GM19395 (cell line): ENCODE measurements around the gene PSMB5.
A peak's percentile ranks its signal among the peaks of the same experiment; 100 is the strongest.

Experiments
- ATAC-seq: cut with Tn5 transposase; IDR thresholded peaks from one replicate; pipeline ENCODE4 v1.9.1; 2021; ENCODE audit warnings: mild to moderate bottlenecking, moderate library complexity; ENCODE audit not compliant: unreplicated experiment

The PSMB5 gene

DNA sequence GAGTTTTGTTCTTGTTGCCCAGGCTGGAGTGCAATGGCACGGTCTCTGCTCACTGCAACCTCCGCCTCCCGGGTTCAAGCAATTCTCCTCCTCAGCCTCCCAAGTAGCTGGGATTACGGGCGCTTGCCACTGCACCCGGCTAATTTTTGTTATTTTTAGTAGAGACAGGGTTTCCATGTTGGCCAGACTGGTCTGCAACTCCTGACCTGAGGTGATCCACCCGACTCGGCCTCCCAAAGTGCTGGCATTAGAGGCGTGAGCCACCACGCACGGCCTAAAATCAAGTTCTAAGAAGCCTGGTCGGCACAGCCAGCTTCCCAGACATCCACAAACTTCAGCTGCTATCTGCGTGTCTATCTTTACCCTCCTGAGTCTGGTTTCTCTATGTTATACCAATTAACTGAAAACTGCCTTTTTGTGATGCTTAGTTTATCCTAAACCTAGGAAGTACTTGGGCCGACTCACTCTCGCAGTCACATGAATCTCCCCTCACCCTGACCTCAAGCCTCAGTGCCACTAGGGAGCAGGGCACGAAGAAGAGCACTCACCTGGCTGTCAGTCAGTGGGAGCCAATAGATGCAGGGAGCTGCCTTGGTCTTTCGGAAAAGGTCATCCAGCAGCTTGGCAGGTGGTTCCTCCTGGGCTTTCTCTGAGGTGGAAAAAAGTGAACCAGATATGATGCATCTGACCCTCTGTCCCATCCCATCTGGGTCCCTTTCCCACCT is 26.0 kb upstream of the PSMB5 start:
- no peak for ATAC-seq

DNA sequence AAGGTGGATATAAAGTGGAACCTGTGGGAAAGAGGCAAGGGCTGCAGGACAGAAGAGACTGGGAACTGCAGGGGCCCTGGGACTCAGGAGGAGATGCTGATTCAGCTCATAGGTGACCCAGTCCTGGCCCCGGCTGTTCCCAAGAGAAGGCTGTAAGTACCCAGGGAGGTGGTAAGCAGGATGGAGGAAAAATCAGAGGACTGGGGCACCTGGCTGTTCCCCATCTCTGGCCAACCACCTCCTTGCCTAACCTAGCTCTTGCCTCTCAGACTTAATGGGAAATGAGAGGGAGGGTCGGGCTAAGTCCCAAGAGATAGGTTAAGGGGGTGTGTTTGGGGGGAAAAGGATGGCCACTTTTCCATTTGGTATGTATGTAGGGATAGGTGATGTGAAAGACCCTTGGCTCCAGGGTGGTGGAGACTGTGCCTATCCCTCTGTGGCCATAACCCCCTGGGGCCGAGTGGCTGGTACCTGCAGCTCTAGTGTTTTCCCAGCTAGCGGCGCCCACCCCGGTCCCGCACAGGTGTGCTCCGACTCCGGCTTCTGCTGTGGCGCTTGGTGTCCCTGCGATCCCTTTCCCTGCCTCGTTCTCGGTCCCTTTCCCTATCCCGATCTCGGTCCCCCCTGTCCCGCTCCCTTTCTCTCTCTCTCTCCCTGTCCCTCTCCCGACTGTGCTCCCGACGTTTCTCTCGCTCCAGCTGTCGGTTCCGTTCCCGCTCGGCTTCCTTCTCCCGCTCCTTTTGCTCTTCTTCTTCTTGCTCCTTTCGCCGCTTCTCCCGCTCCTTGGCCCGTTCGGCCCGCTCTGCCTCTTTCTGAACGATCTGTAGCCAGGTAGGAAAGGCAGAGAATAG is 24.2 kb upstream of the PSMB5 start:
- ATAC-seq: no peak

DNA sequence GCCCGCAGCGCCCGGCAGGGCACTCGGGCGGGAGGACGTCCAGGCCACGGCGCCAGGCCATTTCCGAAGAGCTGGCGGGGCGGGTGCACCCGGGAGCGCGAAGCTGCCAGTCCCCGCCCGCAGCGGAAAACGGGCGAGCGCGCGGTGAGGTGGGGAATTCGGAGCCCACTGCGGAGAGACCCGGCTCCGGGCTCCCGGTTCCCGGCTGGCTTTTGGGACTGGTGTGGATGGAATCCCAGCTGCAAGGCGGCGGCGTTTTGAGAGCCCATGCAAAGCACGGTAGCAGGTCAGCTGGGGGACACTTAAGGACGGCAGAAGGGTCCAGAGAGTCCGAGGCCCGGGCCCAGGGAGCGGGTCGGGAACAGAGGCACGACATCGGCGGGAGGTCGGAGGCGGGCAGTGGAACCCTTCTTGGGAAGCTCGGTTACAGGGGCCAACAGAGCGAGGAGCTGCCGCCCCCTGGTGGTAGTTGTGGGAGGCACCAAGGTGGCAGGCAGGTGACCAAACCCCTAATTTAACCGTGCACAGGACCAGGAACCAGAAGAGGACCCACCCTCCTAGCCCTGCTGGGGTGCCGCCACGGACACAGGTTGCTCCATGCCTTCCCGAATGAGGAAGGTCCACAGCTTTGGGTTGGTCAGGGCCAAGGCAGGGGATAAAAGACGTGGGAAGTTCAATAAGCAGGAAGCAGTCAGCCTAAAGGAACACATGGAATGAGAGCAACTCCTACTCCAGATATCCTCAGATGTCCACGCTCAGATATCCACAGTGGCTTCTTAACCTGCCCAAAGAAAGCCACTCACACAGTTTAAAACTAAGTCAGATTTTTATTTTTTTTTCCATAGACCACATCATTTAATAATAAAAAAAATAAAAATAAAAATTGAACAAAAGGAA is 23.3 kb upstream of the PSMB5 start:
- peak; percentile 71 for ATAC-seq

DNA sequence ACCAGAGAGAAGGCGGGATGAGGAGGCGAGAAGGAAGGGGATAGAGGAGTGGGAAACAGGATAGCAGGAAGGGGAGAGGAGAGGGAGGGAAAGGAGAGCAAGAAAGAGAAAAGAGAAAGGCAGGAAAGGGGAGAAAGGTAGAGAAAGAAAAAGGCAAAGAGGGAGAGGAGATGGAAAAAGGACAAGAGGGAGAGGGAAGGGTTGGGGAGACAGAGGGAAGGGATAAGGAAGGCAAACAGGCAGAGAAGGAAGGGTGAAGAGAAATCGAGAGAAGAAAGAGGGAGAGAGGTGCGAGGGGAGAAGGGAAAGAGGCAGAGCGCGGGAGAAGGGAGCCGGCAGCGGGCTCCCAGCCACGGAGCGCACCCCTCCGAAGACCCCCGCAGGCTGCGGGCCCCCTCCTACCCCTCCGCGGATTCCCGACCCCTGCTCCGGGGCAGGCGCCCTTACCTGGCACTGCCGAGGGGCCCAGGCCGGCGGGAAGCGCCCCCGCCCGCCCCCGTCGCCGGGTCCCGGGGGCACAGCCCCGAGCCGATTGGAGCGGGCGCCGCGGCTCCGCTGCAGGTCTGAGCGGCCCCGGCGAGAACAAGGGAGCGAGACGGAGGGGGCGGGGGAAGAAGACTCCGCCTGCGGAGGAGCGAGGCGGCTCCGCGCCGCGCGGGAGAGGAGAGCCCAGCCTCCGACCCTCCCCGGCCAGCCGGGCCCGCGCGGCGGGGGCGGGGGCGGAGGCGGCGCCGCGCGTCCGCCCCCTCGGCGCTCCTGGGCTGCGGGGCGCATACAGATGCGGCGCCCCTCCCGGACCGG is 22.5 kb upstream of the PSMB5 start, which contains the start of gene CDH24:
CDH24 (minus strand) TSS at position 565 of the 801 bp plus-strand sequence. CDS start 1,787 bp downstream, outside the sequence.
- peak; percentile 52 for ATAC-seq

DNA sequence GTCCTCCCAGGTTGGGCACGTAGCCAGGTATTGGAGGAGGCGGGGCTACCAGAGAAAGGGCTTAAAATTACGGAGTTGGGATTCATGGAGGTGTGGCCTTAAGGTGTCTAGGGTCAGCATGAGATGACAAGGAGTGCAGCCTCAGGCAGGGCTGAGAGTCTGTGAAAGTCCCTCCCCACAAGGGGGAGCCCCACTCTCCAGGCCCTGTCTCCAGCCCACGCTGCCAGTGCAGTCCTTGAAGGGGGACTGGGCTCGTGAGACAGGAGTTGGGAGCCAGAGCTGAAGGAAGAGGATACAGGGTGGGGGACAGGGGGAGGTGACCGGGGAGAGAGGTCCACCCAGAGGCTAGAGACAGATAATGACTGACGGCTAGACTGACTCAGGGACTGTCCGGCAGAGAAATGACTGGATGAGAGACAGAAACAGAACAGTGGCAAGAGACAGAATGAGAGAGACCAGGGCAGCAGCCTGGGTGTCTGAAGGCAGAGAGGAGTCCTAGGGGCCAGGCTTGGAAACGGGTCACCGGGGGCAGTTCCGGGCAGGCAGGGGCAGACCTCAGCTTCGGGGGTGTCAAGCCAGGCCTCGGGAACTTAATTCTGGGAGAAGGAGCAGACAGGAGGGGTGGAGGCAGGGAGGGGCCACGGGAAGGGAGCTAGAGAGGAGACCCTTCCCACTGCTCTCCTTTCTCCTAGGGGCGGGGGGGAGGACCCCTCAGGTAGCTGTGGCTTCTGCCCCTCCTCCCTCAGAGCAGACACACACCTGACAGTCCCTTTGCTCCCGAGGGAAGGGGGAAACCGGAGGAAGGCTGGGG is 21.6 kb upstream of the PSMB5 start:
- ATAC-seq: peak; percentile 59

DNA sequence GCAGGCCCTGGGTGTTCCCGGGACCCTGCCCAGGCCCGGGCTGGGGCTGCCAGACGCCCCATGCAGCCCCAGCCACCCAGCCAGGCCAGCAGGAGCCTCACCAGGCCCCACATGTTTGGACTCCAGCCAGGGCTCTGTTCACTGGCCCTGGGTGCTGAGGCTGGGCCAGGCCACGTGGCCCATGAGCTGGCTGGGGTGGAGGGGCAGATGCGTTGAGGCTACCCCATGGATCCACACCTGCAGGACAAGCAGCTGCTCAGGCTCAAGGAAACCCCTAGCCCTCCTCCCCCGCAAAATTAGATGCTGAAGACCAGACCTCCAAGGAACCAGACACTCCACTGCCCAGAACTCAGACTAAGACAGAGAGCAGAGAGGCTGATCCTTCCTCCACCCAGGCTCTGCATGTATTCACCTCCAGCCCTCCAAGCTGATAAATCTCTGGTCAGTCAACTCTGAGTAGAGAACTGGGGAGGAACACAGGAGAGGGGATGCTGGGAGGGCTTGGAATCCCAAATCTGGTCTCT is 21.0 kb upstream of the PSMB5 start:
- no peak for ATAC-seq

DNA sequence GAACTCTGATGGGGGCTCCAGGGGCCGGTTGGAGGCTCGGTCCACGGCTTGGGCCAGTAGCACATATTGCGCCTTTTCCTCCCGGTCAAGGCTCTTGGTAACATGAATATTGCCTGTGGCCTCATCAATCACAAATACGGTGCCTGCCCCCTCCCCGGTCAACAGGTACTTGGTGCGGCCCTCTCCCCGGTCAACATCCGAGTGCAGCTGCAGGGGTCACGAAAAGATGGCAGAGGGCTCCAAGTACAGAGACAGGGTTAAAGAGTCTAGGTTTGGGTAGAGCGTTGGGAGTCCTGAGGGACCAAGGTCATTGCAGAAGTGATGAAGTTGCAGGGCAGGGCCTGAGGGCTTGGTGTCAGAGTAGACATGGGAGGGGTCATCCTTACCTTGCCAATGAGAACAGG is 20.4 kb upstream of the PSMB5 start:
- no peak for ATAC-seq

DNA sequence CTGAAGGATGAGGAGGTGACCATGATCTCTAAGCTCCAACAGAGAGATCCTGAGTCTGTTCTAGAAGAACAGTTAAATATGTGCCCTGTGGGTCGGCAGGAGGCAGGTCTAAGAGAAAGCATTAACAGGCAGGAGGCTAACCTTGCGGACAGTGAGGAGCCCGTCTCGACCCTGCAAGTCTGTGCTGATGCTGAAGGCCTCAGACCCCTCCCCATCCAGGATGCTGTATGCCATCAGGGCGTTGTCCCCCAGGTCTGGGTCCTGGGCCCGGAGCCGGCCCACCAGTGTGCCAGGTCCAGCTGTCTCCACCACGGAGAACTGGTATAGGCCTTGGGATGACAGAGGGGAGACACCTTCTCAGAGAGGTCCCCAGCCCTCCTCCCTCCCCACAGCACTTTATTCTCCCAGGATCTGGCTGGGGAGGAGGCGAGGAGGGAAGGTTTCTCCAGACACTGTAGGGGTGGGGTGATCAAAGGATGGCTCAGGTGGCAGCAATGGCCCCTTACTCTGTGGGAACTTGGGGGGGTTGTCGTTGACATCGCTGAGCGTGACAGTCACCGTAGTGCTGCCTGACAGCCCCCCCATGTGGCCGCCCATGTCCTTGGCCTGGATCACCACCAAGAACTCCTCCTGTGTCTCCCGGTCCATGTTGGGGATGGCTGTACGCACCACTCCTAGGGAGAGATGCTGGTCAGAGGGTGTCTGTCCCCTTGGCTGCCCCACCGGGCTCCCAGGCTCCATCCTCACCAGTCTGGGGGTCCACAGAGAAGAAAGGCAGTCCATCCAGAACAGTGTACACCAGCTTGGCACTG is 19.5 kb upstream of the PSMB5 start:
- ATAC-seq: no peak

DNA sequence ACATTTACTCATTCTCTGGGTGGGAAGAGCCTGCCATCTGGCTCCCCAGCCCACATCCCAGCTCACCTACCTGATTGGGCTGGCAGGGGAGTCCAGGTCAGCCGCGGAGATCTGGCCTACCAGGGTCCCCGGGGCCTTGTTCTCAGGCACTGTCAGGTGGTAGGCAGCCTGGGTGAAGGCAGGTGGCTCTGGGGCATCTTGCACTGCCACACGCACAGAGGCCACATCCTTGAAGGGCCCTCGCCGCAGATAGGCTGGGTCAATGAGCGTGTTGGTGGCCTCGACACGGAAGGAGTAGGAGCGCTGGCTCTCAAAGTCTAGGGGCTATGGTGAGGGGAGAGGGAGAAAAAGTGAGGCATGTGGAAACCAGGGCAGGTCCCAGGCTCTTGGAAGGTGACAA is 18.7 kb upstream of the PSMB5 start:
- ATAC-seq: no peak

DNA sequence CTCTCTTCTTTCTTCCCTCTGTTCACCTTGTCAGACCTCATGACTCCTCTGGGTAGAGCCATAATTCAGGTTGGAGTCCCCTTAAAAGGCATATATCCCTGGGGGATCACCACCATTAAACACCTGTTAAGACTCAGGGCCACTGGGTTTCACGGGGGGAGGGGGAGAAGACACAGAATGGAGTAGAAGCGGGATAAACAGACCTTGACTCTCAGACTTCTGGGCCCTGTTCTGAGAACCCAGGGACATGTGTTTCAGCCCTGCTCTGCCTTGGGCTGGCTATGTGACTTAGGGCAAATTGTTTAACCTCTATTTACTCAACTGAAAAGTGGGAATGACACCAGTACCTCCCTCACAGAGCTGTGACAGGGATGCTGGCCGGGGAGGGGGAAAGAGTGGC is 18.0 kb upstream of the PSMB5 start:
- ATAC-seq: no peak

DNA sequence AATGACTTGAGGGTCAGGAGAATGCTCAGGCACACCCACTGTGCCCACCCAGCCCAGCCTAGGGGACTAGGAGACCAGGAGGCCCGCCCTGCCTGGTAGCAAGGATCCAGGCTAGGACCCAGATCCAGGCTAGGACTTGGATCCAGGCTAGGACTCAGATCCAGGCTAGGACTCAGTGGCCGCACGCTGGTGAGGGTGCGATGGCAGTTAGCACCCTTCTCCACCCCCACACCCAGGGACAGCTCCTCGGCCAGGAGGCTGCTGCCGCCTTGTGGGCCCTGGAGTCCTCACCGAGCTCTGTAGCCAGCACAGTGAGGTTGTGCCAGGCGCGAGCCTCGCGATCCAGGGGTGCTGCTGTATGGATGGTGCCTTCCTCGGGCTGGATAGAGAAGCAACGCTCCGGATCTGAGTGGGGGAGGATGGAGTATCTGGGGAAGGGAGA is 17.5 kb upstream of the PSMB5 start:
- ATAC-seq: no peak

DNA sequence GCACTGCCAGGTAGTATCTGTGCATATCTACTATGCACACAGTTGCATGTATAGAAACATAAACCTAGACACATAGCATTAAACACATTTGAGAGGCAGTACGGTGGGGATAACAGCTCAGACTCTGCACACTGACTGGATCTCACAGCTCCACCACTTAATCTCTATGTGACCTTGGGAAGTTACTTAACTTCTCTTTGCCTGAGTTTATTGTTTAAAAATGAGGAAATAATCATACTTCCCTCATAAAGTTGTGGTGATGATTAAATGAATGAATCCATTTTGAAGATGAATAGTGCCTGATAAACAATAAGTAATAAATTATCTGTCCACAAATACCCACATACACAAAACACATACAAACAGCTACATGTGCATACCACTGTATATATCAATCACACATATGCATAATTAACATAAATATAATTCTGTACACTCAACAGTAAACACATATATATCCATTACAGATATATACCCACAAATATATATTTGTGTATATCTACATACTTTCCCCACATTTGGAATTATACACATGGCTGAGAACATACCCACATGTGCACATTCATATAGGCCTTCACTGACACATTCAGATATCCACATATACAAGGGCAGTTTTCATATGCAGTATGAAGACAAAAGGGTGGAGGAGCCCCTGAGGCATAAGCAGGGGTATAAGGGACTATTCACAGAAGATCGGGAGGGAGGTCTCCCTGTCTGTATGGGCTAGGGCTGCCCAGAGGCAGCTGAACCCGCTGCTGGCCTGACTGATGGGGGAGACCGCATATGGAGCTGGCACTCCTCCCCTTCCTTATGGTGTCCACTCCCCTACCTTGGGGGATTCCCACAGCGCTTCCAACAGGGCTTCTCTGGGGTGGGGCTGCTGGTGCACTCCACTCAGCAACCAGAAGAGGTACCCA is 16.7 kb upstream of the PSMB5 start:
- ATAC-seq: no peak

DNA sequence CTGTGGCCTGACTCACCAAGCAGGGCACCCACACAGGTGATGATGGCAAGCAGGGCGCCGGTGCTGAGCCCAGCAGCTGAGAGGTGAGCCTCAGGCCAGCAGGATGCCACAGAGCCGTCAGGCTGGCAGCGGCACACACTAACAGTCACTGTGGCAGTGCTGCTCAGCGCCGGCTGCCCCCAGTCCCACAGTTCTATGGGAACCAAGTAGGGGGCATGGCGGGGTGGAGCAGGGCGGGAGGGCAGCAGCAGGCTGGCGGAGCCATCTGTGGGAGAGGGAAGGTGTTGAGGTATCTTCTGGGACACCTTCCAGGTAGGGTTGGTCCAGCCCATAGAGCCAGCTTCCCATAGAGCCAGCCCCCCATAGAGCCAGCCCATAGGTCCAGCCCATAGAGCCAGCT is 14.3 kb upstream of the PSMB5 start:
- no peak for ATAC-seq

DNA sequence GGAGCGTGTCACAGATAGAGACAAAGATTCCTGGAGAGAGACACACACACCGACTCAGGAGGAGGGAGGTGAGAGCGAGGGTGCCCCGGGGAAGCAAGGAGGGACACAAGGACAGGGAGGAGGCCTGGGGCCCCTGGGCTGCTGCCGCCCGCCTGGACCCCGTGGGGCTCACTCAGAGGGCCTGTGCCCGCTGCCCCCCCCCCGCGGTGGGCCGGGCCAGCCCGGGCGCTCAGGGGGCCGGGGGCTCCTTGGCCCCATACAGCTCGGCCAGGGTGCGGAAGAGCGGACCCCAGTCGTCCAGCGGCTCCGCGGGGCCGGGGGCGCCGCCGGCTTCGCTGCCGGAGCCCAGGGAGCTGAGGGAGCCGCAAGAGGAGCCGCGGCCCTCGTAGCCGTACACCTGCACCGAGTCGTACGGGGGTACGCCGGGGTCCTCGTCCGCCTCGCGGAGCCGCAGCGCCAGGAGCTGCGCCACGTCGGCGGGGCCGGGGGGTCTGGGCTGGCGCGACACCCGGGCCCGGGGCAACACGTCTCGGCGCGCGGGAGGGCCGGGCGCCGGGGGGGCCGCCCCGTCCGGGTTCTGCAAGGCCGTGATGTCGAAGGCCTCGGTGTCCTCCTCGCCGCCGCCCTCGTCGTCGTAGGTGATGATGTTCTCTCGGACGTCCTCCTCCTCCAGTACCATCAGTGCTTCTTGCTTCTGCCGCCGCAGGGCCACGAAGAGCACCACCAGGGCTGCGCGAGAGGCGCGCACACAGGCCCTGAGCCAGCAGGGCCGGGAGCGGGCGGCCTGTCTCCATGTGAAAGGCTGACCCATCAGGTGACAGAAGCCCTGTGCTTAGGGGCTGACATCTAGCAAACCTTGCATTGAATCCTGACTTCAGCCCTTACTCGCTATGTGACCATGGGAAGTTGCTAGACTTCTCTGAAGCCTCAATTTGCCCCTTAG is 13.3 kb upstream of the PSMB5 start:
- no peak for ATAC-seq

DNA sequence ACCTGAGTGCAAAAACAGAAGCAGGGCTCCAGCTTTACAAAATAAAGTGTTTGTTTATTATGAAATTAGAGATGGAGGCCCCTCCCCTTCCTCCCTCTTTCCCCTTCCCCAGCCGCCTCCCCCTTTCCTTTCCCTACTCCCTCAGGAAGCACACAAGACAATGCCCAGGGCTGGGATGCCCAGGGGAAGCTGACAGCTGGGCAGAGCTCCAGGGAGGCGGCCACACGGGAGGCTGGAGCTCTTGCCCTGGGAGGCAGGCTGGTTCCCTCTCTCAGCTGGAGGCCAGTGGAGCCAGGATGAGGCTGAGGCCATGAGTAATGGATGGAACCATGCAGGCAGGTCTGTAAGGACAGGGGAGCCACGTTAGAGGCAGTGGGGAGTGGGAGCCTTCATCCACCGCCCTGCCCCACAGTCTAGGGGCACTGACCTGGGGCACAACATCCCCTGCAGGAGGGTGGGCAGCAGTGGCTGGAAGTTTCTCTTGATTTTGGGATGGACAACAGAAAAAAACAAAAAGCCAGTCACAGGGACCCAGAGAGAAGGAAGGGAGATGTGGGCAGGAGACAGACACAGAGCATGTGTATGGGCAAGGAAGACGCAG is 12.4 kb upstream of the PSMB5 start:
- no peak for ATAC-seq
